GM19351 (cell line): ENCODE measurements around the gene CARD19.

Source experiments
- ATAC-seq: cut with Tn5 transposase; IDR thresholded peaks from one replicate; pipeline ENCODE4 v1.9.1; 2021; ENCODE audit warnings: mild to moderate bottlenecking, moderate library complexity; ENCODE audit not compliant: unreplicated experiment

CARD19 gene

GRCh38 chr9:93061791-93062763, 33.9 kb upstream of the CARD19 start:
- ATAC-seq = no peak

- ATAC-seq = peak; percentile 90
Observed at GRCh38 chr9:93064392-93065134, 31.5 kb upstream of the CARD19 start.

GRCh38 chr9:93065135-93065720, 30.8 kb upstream of the CARD19 start:
- no peak for ATAC-seq

- ATAC-seq = no peak
Observed at GRCh38 chr9:93066978-93067603, 28.9 kb upstream of the CARD19 start.

GRCh38 chr9:93068956-93069355, 27.1 kb upstream of the CARD19 start:
- no peak for ATAC-seq

GRCh38 chr9:93071464-93071863, 24.6 kb upstream of the CARD19 start:
- no peak for ATAC-seq

GRCh38 chr9:93072383-93072795, 23.6 kb upstream of the CARD19 start:
- ATAC-seq = no peak

GRCh38 chr9:93076101-93076791, 19.8 kb upstream of the CARD19 start:
- ATAC-seq = no peak

GRCh38 chr9:93076792-93077128, 19.3 kb upstream of the CARD19 start:
- ATAC-seq = no peak

GRCh38 chr9:93077367-93077766, 18.6 kb upstream of the CARD19 start:
- ATAC-seq = no peak

GRCh38 chr9:93077811-93078210, 18.2 kb upstream of the CARD19 start:
- no peak for ATAC-seq

GRCh38 chr9:93079371-93079770, 16.6 kb upstream of the CARD19 start:
- no peak for ATAC-seq

GRCh38 chr9:93080406-93080805, 15.6 kb upstream of the CARD19 start:
- ATAC-seq = no peak

- no peak for ATAC-seq
Observed at GRCh38 chr9:93081081-93081529, 14.9 kb upstream of the CARD19 start.

- ATAC-seq = no peak
Observed at GRCh38 chr9:93081931-93082330, 14.1 kb upstream of the CARD19 start.

GRCh38 chr9:93082841-93083411, 13.1 kb upstream of the CARD19 start:
- no peak for ATAC-seq

GRCh38 chr9:93083592-93084470, 12.2 kb upstream of the CARD19 start:
- ATAC-seq = no peak

GRCh38 chr9:93084471-93084881, 11.5 kb upstream of the CARD19 start:
- ATAC-seq = no peak

GRCh38 chr9:93085676-93086075, 10.3 kb upstream of the CARD19 start:
- ATAC-seq = no peak
